GM18508 (cell line): ENCODE data around the gene DDX6.
"Not testable (repeated sequence)": the region's sequence is repeated elsewhere in the genome, so short reads cannot be mapped to it uniquely, and the experiment has no call there.

Source experiments
- ATAC-seq: cut with Tn5 transposase; IDR thresholded peaks from one replicate; pipeline ENCODE4 v1.9.1; 2021; ENCODE audit warnings: moderate number of reproducible peaks; ENCODE audit not compliant: insufficient read depth, unreplicated experiment

DDX6 gene

GRCh38 chr11:118792570-118793124, 1.7 kb upstream of the DDX6 start:
- ATAC-seq: no peak

DNA sequence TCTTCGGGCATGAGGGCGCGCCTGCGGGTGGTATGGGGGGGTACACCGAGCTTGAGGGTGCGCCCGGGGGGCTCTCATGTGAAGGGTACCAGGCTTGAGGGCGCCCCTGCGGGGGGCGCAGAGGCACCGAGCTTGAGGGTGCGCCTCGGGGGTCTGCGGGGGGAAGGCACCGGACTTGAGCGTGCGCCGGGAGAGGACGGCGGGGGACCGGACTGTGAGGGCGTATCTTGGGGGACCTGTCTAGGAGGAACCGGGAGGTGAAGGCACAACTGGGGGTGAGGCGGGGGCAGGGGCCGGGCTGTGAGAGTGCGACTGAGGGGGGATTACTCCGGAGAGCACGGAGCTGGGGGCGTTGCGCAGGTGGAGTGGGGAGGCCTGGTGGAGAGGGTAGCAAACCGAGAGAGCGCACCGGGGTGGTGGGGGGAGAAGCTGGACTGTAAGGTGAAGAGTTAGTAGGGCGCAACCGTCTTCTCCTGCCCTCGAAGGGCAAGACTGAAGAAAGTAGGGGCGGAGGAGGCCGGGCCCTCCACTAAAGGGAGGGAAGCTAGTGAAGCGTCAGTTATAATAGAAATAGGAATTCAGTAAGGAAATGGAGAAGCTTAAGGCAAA, 1.1 kb upstream of the DDX6 start:
- no peak for ATAC-seq

GRCh38 chr11:118790357-118791110, 430 bp downstream of the DDX6 start:
- no peak for ATAC-seq

GRCh38 chr11:118789501-118790356, 1.2 kb downstream of the DDX6 start:
- no peak for ATAC-seq

- no peak for ATAC-seq
Measured at GRCh38 chr11:118786657-118787056, 4.3 kb downstream of the DDX6 start.

- ATAC-seq: no peak
Measured at GRCh38 chr11:118785362-118785761, 5.6 kb downstream of the DDX6 start.

DNA sequence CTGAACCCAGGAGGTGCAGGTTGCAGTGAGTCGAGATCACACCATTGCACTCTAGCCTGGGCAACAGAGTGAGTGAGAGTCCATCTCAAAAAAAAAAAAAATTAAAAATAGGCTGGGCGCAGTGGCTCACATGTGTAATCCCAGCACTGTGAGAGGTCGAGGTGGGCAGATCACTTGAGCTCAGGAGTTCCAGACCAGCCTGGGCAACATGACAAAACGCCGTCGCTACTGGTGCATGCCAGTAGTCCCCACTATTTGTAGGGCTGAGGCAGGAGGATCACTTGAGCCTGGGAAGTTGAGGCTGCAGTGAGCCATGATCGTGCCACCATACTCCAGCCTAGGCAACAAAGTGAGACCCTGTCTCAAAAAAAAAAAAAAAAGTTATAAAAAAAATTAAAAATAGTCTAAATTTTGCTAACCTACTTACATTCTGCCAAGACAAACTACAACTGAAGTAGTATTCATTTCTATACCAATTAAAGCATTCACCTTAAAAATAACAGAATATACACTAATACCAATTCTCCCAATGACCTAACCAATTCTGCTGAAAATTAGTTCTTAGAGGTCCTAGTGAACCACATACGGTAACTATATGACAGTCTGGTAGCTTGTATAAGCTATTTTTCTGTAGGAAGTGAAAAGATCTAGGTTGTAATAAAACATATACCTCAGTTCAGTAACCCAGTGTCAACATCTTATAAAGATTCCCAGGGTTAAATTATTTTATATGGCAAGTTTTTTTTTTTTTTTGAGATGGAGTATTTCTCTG, 7.1 kb downstream of the DDX6 start:
- no peak for ATAC-seq

GRCh38 chr11:118783324-118783723, 7.6 kb downstream of the DDX6 start:
- ATAC-seq: not testable (repeated sequence)

DNA sequence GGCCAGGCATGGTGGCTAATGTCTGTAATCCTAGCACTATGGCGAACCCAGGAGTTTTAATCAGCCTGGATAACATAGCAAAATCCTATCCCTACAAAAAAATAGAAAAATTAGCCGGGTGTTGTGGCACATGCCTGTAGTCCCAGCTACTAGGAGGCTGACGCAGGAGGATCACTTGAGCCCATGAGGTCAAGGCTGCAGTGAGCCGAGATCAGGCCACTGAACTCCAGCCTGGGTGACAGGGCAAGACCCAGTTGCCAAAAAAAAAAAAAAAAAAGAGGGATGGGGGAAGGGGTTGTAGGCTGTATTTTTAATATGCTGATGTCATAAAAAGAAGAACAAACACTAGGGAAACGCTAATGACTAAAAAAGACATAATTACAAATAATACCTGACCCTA, 12.1 kb downstream of the DDX6 start:
- no peak for ATAC-seq

- ATAC-seq: no peak
Measured at GRCh38 chr11:118774032-118774431, 16.9 kb downstream of the DDX6 start.

DNA sequence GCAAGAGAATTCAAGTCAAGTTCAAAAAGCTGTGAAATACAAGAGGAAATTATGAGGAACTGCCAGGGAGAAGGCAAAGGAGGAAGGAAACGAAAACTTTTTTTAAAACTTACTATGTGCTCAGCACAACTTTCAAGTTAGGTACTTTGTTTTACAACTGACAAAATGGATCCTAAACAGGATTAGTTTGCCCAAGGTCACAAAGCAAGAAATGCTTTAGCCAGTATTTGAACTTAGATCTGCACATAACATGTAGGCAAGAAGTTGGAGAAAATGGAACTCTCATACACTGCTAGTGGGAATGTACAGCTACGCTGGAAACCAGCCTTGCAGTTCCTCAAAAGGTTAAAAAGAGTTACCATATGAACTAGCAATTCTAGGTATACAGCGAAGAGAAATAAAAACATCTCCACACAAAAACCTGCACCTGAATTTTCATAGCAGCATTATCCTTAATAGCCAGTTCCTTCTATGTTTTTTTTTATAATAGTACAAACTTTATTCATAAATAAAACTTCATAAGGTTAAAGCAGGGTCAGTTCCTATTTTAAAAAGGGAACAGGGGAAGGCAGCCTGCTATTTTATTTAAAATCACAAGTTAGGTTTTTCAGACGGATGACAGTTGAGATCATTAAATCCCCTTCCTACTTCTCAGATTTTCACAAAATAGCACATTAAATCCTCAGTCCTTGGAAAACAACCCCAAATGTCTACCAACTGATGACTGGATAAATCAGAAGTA, 19.2 kb downstream of the DDX6 start:
- no peak for ATAC-seq

- ATAC-seq: no peak
Measured at GRCh38 chr11:118768690-118769089, 22.3 kb downstream of the DDX6 start.

DNA sequence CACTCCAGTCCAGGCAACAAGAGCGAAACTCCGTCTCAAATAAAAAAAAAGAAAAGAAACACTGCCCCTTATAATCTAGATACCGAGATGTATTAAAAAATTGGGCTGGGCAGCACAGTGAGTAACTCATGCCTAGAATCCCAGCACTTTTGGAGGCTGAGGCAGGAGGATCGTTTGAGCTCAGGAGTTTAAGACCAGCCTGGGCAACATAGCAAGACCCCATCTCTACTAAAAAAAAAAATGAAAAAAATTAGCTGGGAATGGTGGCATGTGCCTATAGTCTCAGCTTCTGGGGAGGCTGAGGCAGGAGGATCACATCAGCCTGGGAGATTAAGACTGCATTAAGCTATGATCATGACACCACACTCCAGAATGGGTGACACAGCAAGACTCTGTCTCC, 24.9 kb downstream of the DDX6 start:
- ATAC-seq: no peak

DNA sequence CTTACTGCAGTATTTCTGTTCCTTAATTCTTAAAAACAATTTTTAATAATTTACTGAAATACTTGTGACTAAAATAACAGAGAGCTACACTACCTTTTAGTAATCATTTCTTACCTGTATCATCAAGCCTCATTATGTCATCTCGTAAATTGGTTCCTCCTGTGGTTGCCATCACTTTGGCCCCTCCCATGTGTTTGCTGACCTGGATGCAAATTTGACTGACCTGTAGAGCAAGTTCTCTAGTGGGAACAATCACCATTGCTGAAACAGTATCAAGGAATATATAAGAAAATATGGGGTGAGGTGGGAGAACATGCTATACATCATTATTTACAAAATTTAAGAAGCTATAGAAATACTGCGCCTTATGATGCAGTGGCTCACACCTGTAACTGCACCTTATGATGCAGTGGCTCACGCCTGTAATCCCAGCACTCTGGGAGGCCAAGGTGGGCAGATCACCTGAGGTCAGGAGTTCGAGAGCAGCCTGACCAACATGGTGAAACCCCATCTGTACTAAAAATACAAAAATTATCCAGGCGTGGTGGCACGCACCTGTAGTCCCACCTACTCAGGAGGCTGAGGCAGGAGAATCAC, 25.8 kb downstream of the DDX6 start:
- not testable (repeated sequence) for ATAC-seq

- no peak for ATAC-seq
Measured at GRCh38 chr11:118763041-118763440, 27.9 kb downstream of the DDX6 start.

DNA sequence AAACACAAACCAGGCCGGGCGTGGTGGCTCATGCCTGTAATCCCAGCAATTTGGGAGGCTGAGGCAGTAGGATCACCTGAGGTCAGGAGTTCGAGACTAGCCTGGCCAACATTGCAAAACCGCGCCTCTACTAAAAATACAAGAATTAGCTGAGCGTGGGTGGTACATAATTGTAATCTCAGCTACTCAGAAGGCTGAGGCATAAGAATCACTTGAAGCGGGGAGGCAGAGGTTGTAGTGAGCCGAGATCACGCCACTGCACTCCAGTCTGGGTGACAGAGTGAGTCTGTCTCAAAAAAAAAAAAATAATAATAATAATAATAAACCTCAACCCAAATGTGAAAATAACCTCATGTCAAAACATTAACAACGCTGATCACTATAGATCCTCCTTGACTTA, 29.0 kb downstream of the DDX6 start:
- ATAC-seq: not testable (repeated sequence)

GRCh38 chr11:118757876-118758399, 33.0 kb downstream of the DDX6 start:
- ATAC-seq: no peak

DNA sequence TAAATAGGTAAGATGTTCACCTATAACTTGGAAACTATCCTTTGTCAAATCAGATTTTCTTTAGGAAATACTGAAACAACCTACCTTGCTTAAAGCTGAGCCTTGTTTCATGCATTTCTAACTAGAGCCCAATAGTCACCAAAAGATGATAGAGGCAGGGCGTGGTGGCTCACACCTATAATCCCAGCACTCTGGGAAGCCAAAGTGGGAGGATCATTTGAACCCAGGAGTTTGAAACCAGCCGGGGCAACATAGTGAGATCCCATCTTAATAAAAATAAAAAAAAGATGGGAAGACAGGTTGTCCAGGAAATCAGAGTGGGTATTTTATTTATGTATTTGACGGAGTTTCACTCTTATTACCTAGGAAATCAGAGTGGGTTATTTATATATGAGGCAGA, 38.3 kb downstream of the DDX6 start:
- no peak for ATAC-seq

DNA sequence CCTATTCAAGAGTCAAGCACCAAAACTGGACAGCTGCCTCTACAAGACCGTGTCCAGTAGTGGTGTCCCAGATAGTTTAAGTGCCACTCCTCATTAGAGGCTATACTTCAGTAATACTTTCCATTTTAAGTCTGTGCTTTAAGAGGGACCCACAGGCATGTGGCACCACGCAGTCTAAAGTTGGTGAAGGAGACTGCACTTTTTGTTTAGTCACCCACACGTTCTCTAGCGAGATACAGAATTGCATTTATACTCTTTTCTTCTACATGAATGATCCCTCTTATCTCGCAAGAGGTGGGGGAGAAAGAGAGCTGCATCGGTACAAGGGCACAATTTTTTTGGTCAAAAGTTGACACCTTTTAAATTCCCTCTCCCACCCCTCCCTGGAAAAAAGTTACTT, 41.5 kb downstream of the DDX6 start:
- no peak for ATAC-seq
